WTC11 (cell line): ENCODE measurements around the gene KRI1.

ENCODE experiments used
- ATF1 ChIP-seq: sonication (generic); formaldehyde crosslinking; IDR thresholded peaks from 2 replicates; pipeline ENCODE4 v1.8.1; 2023; ENCODE audit warnings: mild to moderate bottlenecking, moderate library complexity, missing genetic modification reagents
- CREM ChIP-seq: sonication (generic); formaldehyde crosslinking; IDR thresholded peaks from 2 replicates; pipeline ENCODE4 v1.8.1; 2022; ENCODE audit warnings: mild to moderate bottlenecking, missing genetic modification reagents, moderate library complexity
- CTCF ChIP-seq: fragments of 200-600 bp; IDR thresholded peaks from 2 replicates; pipeline ENCODE4 v1.8.0; 2022; ENCODE audit warnings: antibody characterized with exemption
- FOXP4 ChIP-seq: sonication (generic); formaldehyde crosslinking; IDR thresholded peaks from 2 replicates; pipeline ENCODE4 v1.8.0; 2022; ENCODE audit warnings: mild to moderate bottlenecking, missing genetic modification reagents
- JUN ChIP-seq: sonication (generic); formaldehyde crosslinking; IDR thresholded peaks from 2 replicates; pipeline ENCODE4 v1.8.0; 2023; ENCODE audit warnings: mild to moderate bottlenecking, missing genetic modification reagents
- KAT7 ChIP-seq: sonication (generic); formaldehyde crosslinking; IDR thresholded peaks from 2 replicates; pipeline ENCODE4 v1.8.1; 2023; ENCODE audit warnings: missing genetic modification reagents, mild to moderate bottlenecking, borderline replicate concordance
- NFYB ChIP-seq: sonication (generic); formaldehyde crosslinking; conservative IDR thresholded peaks from 2 replicates; pipeline ENCODE4 v1.8.0; 2022; ENCODE audit warnings: low read depth, missing genetic modification reagents
- NR2C2 ChIP-seq: sonication (generic); formaldehyde crosslinking; IDR thresholded peaks from 2 replicates; pipeline ENCODE4 v1.8.0; 2022; ENCODE audit warnings: mild to moderate bottlenecking, missing genetic modification reagents
- NR3C1 ChIP-seq: sonication (generic); formaldehyde crosslinking; conservative IDR thresholded peaks from 2 replicates; pipeline ENCODE4 v1.8.1; 2023; ENCODE audit warnings: low read depth, mild to moderate bottlenecking, missing genetic modification reagents
- SP1 ChIP-seq: sonication (generic); formaldehyde crosslinking; conservative IDR thresholded peaks from 2 replicates; pipeline ENCODE4 v1.8.1; 2022; ENCODE audit warnings: missing genetic modification reagents
- TEAD4 ChIP-seq: sonication (generic); formaldehyde crosslinking; IDR thresholded peaks from 2 replicates; pipeline ENCODE4 v1.8.0; 2022; ENCODE audit warnings: mild to moderate bottlenecking, missing genetic modification reagents
- TP53 ChIP-seq: sonication (generic); formaldehyde crosslinking; IDR thresholded peaks from 2 replicates; pipeline ENCODE4 v1.8.1; 2023; ENCODE audit warnings: mild to moderate bottlenecking, missing genetic modification reagents
- TF ChIP-seq, protein P1 (sequence below): sonication (generic); formaldehyde crosslinking; IDR thresholded peaks from 2 replicates; pipeline ENCODE4 v1.8.0; 2022; ENCODE audit warnings: mild to moderate bottlenecking, missing genetic modification reagents
- TF ChIP-seq, protein P2 (sequence below): sonication (generic); formaldehyde crosslinking; conservative IDR thresholded peaks from 2 replicates; pipeline ENCODE4 v1.8.1; 2022; ENCODE audit warnings: mild to moderate bottlenecking, missing genetic modification reagents

DNA sequence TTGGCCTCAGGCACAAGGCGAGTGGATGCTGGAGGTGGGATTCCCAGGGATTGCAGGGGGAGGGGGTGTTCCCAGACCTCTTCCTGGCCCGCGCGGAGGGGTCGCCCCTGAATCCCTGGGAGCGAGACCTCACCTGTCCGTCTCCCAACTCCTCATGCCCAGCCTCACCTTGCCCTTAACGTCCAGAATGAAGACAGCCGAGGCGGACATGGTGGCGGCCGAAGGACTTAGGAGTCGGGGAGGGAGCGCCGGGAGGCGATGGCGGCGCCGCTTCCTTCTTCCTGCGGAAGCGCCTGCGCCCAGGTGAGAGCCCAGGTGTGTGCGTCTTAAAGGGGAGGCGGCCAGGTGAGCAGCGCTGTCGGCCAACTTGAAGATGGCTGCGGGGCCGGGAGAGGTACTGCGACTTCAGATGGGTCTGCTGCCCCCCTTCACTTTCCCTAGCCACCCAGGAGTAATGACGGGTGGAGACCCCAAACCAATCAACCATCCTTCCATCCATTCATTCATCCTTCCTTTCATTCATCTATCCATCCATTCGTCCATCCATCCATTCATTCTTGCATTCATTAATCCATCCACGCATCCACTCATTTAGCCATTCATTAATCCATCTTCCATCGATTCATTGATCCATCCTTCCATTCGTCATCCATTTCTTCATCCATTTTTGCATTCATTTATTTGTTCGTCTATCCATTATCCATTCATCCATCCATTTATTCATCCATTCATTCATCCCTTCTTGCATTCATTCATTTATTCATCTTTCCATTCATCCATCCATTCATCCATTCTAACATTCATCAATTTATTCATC lies 21.4 kb upstream of the KRI1 start, which contains the start of gene AP1M2:
- no peak for TF ChIP-seq CTCF
- no peak for TF ChIP-seq JUN (CRISPR knock-in tag)
- TF ChIP-seq KAT7 (CRISPR knock-in tag), result no peak
- TF ChIP-seq FOXP4 (CRISPR knock-in tag), result peak; percentile 85; the same call in 1 of the 2 replicates
- TF ChIP-seq NR2C2 (CRISPR knock-in tag), result no peak
- TF ChIP-seq TEAD4 (CRISPR knock-in tag), result no peak
- TF ChIP-seq CREM, result no peak
- TF ChIP-seq, protein P1, sequence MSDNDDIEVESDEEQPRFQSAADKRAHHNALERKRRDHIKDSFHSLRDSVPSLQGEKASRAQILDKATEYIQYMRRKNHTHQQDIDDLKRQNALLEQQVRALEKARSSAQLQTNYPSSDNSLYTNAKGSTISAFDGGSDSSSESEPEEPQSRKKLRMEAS, result peak; percentile 86
- peak; percentile 65; the same call in 1 of the 2 replicates for TF ChIP-seq TP53 (CRISPR knock-in tag)
- TF ChIP-seq ATF1 (CRISPR knock-in tag), result no peak
- no peak for TF ChIP-seq NFYB (CRISPR knock-in tag)
- no peak for TF ChIP-seq NR3C1 (CRISPR knock-in tag)
- TF ChIP-seq, protein P2, sequence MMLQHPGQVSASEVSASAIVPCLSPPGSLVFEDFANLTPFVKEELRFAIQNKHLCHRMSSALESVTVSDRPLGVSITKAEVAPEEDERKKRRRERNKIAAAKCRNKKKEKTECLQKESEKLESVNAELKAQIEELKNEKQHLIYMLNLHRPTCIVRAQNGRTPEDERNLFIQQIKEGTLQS (CRISPR knock-in tag), result no peak
- no peak for TF ChIP-seq SP1
